Activated CD4-positive, CD25-positive, alpha-beta regulatory T cell treated with anti-CD3 and anti-CD28 coated beads, Interleukin-2, amount 50 U/mL, for 72 hours (primary cell): ENCODE measurements around the gene FAM193B.

Experiments used
- DNase-seq: peaks from one replicate; pipeline ENCODE4 v3.0.0; 2021

The FAM193B gene

GRCh38 chr5:177512736-177513380 is 41.5 kb downstream of the FAM193B start:
- DNase-seq = no peak

- no peak for DNase-seq
Observed at GRCh38 chr5:177511796-177512675, 42.3 kb downstream of the FAM193B start.

GRCh38 chr5:177511181-177511580 is 43.2 kb downstream of the FAM193B start:
- DNase-seq = no peak

GRCh38 chr5:177510567-177511053 is 43.8 kb downstream of the FAM193B start:
- DNase-seq = no peak

GRCh38 chr5:177509991-177510566 is 44.3 kb downstream of the FAM193B start:
- no peak for DNase-seq

- DNase-seq = no peak
Observed at GRCh38 chr5:177509381-177509951, 44.9 kb downstream of the FAM193B start, which contains the start of gene DOK3. TSS of gene DOK3 (minus strand) at chr5:177509826. CDS start at chr5:177509540, 286 bp downstream.

GRCh38 chr5:177508837-177509236 is 45.5 kb downstream of the FAM193B start:
- no peak for DNase-seq

- no peak for DNase-seq
Observed at GRCh38 chr5:177508221-177508611, 46.1 kb downstream of the FAM193B start.

GRCh38 chr5:177507596-177508220 is 46.7 kb downstream of the FAM193B start:
- no peak for DNase-seq

GRCh38 chr5:177507165-177507564 is 47.2 kb downstream of the FAM193B start:
- no peak for DNase-seq

GRCh38 chr5:177505075-177505474 is 49.3 kb downstream of the FAM193B start:
- no peak for DNase-seq

GRCh38 chr5:177504086-177505056 is 50.0 kb downstream of the FAM193B start:
- DNase-seq = no peak

GRCh38 chr5:177503351-177504085 is 50.8 kb downstream of the FAM193B start:
- DNase-seq = no peak

GRCh38 chr5:177502886-177503285 is 51.5 kb downstream of the FAM193B start:
- no peak for DNase-seq

- DNase-seq = no peak
Observed at GRCh38 chr5:177501874-177502678, 52.3 kb downstream of the FAM193B start.

GRCh38 chr5:177500685-177501522 is 53.5 kb downstream of the FAM193B start:
- DNase-seq = peak; percentile 88

GRCh38 chr5:177499842-177500241 is 54.5 kb downstream of the FAM193B start:
- DNase-seq = no peak

- peak; percentile 55 for DNase-seq
Observed at GRCh38 chr5:177498013-177498787, 56.2 kb downstream of the FAM193B start.
